Measurements from ENCODE around the gene ZNF513. TPM values are rescaled to one million over a fixed set of nuclear protein-coding genes. Genes with fewer than 3 reads are reported as not detected.

Gene ZNF513
- total RNA-seq, 1 experiment from 2014 or later = 12.8 TPM

GRCh38 chr2:27351802-27352598 lies 28.5 kb downstream of the ZNF513 start:
- H3K36me3 ChIP-seq (ENCODE audit: control insufficient read depth in 1 of 2, insufficient read depth in 2 of 2, low read length in 2 of 2) = no peaks in the 10 kb centered on the region
- DNase-seq (ENCODE audit: low read depth, low spot score) (no peak), ATAC-seq (no peak)
- ChIA-PET POLR2A (interaction anchor here (0.8 kb wide), 1 partner anchor 16 kb away, joined by 3 read pairs; no protein-coding TSS in a partner anchor), RAD21 (ENCODE audit: low non-redundant PET in 1 of 2, low total read pairs in 2 of 2, uncharacterized antibody in 2 of 2, unreplicated experiment in 2 of 2) (no interaction called here), CTCF (no interaction called here)
- H3K79me2 ChIP-seq (ENCODE audit: insufficient read depth, low read length) = peaks cover 92% of the 10 kb centered on the region
- H3K9ac ChIP-seq (ENCODE audit: low read length) = no peak overlapping the region
- no peaks in the 10 kb centered on the region for H4K20me1 ChIP-seq (ENCODE audit: insufficient read depth)
- no peaks in the 10 kb centered on the region for H3K9me2 ChIP-seq (ENCODE audit: insufficient read depth)
- no peak overlapping the region for H3K27ac ChIP-seq (ENCODE audit: low read depth, low read length)
- peaks cover 10 to 20% of the 10 kb centered on the region in 2 experiments for H3K4me1 ChIP-seq (ENCODE audit: control insufficient read depth in 1 of 2, insufficient read depth in 2 of 2, low read length in 2 of 2)
- no peak overlapping the region for H3K4me3 ChIP-seq (replicated peaks in 1 of 2; ENCODE audit: low read depth in 1 of 2, low read length in 2 of 2)
- H2AFZ ChIP-seq (ENCODE audit: low read depth, low read length, poor library complexity, severe bottlenecking) = no peak overlapping the region
- no peaks in the 10 kb centered on the region for H3K27me3 ChIP-seq (ENCODE audit: insufficient read depth, low read length)
- intact Hi-C loops (cut with micrococcal nuclease) = no loop called here
- H3K9me3 ChIP-seq (ENCODE audit: control insufficient read depth in 1 of 2, insufficient read depth in 1 of 2, low read depth in 1 of 2, low read length in 2 of 2) = no peaks in the 10 kb centered on the region
- no TSS peak for BruUV-seq (replicated peaks)
- no peak overlapping the region for H3K4me2 ChIP-seq (ENCODE audit: low read length)
- TF ChIP-seq FOSL1 (IDR thresholded peaks at IDR 0.05; ENCODE audit: low read depth) = no peak
- no peak for TF ChIP-seq POLR2AphosphoS5 (IDR thresholded peaks at IDR 0.05; ENCODE audit: low read depth, low read length)
- no peak for TF ChIP-seq TCF7L2 (IDR thresholded peaks at IDR 0.05; ENCODE audit: borderline replicate concordance, extremely low read depth, insufficient read depth, insufficient read length)
- TF ChIP-seq MAX (IDR thresholded peaks at IDR 0.05) = no peak
- no peak for TF ChIP-seq ELF1 (IDR thresholded peaks at IDR 0.05; ENCODE audit: borderline replicate concordance, low read depth)
- TF ChIP-seq CTCF (IDR thresholded peaks at IDR 0.05 in 2 of 3, conservative IDR thresholded peaks at IDR 0.05 in 1 of 3; ENCODE audit: borderline replicate concordance in 1 of 3, insufficient read depth in 1 of 3, low read depth in 2 of 3, low read length in 2 of 3) = no peak
- no peak for TF ChIP-seq POLR2A (IDR thresholded peaks at IDR 0.05; ENCODE audit: borderline replicate concordance, extremely low read depth, insufficient read depth, insufficient read length)
- no peak for TF ChIP-seq ZNF274 (IDR thresholded peaks at IDR 0.05; ENCODE audit: low read depth, low read length)
- TF ChIP-seq YY1 (IDR thresholded peaks at IDR 0.05; ENCODE audit: extremely low read depth, insufficient replicate concordance, low read depth, low read length) = no peak
- no peak for TF ChIP-seq SRF (IDR thresholded peaks at IDR 0.05; ENCODE audit: low read depth)
- TF ChIP-seq EGR1 (IDR thresholded peaks at IDR 0.05; ENCODE audit: low read depth) = no peak
- no peak for TF ChIP-seq EZH2phosphoT487 (IDR thresholded peaks at IDR 0.05; ENCODE audit: borderline replicate concordance)
- no peak for TF ChIP-seq ATF3 (IDR thresholded peaks at IDR 0.05)
- TF ChIP-seq SIN3A (IDR thresholded peaks at IDR 0.05; ENCODE audit: low read depth) = no peak
